ENCODE measurements around the gene SAXO1.

The SAXO1 gene

DNA sequence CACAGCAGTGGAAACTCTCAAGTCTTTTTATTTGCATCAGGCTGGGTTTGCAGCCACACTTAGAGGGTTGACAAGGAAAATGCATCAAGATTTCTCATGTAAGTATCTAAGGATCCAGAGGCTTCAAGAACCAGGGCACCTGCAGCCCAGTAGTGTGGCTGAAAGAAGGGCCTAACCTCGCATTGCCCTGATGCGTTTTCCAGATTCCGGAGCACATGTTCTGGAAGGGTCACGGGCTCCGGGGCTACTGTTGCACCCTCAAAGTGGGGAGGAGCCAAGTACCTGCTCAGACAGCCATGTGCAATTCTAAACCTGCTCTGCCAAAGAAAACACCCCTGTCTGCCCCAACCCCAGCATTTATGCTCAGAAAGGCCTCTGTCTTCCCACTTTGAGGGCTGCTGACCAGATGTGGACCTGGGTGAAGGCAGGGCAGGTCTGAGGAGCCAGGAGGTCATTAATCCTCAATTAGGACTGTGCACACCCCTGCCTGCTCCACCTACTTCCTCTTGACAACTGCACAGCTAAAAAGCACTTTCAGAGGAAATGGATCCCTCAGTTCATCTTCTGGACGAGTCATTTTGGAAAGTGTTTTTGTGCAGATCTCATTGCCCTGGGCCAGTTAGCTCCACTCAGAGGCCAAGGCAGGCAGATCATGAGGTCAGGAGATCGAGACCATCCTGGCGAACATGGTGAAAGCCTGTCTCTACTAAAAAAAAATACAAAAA is 110.7 kb downstream of the SAXO1 start:
- DNase-seq (ENCODE audit: low read depth, low spot score), result no peak
- in situ Hi-C loops (cut with HindIII; ENCODE audit: low sequenced_read_pairs), result no loop called here
- no peak for TF ChIP-seq CTCF (IDR thresholded peaks at IDR 0.05; ENCODE audit: low read depth, low read length)
- H3K4me3 ChIP-seq (ENCODE audit: low read depth, low read length), result no peak overlapping the region

DNA sequence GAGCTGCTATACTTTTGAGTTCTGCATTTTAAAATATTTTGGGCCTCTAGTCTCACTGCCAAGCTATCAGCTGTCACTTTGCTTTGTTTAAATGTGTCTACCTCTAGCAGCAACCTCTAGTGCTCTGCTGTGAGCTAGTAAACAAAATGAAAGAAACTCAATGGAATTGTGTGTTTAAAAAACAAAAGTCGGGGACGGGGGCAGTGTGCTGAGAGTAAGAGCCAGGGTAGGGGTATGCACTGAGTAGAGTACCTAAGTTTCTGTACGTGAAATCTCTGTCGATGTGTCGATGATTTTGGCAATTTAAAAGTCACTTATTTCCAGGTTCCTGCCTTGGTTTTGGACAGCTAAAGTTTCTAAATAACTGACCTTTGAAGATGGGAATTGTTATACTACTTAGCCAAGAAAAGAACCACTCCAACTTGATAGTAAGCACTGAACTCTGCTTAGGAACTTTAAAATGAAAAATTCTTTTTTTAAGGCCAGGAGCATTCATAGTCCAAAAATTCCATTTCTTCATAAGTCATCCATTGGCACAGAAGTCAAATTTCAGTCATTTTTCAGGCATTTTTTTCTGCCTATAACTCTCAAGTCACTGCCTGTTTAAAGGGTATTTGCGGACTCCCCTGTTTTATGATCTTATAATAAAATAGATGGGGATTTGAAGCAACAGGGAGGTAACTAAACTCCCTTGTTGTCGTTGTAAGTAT is 111.5 kb downstream of the SAXO1 start:
- DNase-seq (ENCODE audit: low read depth, low spot score), result no peak
- no peak for TF ChIP-seq CTCF (IDR thresholded peaks at IDR 0.05; ENCODE audit: low read depth, low read length)
- H3K4me3 ChIP-seq (ENCODE audit: low read depth, low read length), result no peak overlapping the region
- in situ Hi-C loops (cut with HindIII; ENCODE audit: low sequenced_read_pairs), result no loop called here

DNA sequence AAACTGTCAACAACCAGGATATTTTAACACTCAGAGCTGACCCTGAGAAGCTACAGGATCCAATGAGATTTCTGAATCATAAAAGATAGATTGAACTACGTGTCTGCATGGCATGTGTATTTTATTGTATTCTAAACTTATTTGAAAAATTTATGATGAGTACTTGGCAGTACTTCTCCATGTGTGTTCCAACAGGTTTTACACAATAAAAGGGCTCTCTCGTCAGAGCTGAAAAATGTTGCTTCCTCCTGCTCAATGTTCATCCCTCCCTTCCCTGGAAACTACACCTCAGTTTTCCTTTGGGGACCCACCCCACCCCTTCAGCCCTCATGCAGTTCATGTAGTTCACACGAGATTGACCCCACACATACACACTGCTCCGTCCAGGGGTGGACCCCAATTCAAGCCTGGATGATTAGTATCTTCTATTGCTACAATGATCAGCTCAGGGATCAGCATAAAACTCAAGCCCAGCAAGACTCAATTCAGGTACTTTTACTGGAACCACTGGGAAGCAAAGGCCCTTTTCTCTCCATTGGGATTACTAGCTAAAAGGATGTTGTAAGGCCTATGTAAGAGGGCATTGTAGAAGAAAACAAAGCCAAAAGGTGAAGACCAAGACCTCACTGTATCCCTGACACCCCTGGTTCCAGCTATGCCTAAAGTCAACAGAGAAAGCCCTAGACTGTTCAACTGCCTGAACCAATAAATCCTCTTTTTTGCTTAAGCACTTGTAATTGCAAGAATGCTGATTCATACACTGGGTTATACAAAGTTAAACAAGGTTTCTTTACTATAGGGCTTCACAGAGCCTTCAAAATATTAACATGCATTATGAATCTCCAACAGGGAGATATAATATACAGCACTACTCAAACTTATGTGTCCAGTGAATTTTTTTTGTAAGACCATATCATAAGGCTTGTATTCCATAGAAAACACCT is 112.6 kb downstream of the SAXO1 start:
- TF ChIP-seq CTCF (IDR thresholded peaks at IDR 0.05; ENCODE audit: low read depth, low read length), result no peak
- in situ Hi-C loops (cut with HindIII; ENCODE audit: low sequenced_read_pairs), result no loop called here
- DNase-seq (ENCODE audit: low read depth, low spot score), result no peak
- no peak overlapping the region for H3K4me3 ChIP-seq (ENCODE audit: low read depth, low read length)

DNA sequence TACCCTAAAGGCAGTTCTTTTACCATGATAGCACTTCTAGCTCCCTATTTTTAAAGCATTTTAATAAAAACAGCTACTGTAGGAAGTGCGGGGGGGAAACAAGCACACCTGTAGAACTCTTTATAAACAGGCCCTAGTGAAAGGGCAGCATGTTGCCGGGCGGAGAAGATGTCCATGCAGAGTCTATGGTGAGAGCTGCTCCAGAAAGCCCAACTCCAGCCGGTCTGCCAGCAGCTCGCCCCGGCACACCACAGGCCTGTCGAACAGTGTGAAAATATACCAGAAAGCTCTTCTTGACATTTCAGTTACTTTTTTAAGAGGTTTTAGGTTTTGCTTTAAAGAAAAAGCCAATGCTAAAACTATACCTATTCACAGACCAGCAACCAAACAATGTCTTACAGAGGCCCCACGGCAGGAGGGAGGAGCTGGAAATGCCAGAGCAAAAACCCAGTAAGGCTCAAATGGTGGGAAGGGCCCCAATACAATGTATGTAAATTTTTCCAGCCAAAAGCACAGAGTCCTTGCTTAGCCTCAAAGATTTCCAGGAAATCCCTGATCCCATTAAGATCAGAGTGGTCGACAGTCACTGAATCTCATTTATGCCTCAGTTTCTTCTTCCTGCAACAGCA is 121.2 kb downstream of the SAXO1 start:
- H3K4me3 ChIP-seq (ENCODE audit: low read depth, low read length), result no peak overlapping the region
- no peak for TF ChIP-seq CTCF (IDR thresholded peaks at IDR 0.05; ENCODE audit: low read depth, low read length)
- DNase-seq (ENCODE audit: low read depth, low spot score), result no peak
- in situ Hi-C loops (cut with HindIII; ENCODE audit: low sequenced_read_pairs), result no loop called here

DNA sequence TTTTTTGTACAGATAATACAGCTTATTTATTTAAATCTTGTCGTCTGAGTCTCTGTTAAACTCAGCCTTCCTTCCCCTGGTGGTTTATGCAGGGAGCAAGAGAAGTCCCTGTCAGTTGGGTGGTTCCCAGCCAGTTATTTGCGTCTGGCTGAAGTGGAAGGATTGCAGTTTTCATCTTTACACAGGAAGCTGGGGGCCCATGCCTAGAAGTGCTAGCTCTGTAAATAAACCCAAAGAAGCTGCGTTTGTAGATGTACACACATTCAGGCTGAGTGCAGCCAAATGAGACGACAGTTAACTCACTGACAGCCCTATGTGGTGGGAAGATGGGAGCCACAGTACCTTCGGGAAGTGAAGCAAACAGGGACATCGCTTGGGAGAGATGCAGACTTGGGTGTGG is 122.1 kb downstream of the SAXO1 start:
- TF ChIP-seq CTCF (IDR thresholded peaks at IDR 0.05; ENCODE audit: low read depth, low read length), result no peak
- in situ Hi-C loops (cut with HindIII; ENCODE audit: low sequenced_read_pairs), result no loop called here
- no peak overlapping the region for H3K4me3 ChIP-seq (ENCODE audit: low read depth, low read length)
- DNase-seq (ENCODE audit: low read depth, low spot score), result no peak

DNA sequence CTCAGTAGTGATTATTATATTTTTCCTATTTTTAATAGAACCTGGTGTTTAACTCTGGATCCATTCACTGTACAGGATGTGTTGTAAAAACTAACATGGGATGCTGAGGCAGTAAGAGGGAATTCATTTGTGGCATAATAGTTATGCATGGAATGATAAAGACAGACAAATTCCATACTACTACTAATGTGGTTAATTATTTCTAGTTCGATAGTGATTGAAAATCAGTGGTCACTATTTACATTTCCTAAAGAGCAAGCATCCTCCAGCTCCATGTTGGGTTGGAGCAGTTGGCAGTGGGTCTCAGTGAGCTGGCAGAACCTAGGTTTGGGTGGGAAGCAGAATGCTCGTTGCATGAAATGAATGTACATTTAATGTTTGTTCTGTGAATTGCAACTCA is 122.6 kb downstream of the SAXO1 start:
- peak; percentile 31 for DNase-seq (ENCODE audit: low read depth, low spot score)
- no peak overlapping the region for H3K4me3 ChIP-seq (ENCODE audit: low read depth, low read length)
- no peak for TF ChIP-seq CTCF (IDR thresholded peaks at IDR 0.05; ENCODE audit: low read depth, low read length)
- in situ Hi-C loops (cut with HindIII; ENCODE audit: low sequenced_read_pairs), result no loop called here

Measured in astrocyte of the spinal cord (primary cell).